ENCODE measurements around the gene BCL2. TPM values are rescaled to one million over a fixed set of nuclear protein-coding genes. Genes with fewer than 3 reads are reported as not detected.

BCL2 gene
- polyA plus RNA-seq, 1 of the 3 experiments (the other 2 are of a cell fraction) = 1.5 TPM

DNA sequence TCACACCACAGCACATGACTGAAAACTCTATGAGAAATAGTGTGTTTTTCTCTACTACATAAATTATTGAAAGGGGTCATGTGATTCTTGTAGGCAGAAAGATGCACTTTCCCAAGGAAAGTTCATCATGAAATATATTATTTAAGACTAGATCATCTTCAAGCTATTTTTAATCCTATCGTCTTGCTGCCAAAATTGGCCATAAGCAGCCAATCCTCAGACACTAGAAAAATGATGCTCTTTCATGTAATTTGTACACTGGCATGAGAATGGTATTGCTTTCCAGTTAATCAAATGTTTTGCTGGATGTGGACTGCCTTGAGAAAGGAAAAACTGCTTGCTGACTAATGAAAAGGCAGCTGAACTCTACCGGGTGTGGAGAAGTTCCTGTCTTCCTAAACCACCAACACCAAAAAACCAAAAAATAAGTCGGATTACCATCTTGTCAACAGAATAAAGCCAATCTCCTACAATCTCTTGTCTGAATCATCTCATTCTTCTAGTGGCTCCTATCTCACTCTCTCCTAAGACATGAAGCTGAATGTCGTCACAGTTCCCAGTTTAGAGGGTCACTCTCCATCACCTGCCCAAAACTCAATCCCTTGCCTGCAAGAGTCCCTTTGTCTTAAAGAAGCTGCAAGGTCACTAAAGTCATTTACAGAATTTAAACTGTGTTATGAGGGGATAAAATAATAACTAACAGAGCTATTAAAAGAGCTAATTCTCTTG, 5.3 kb downstream of the BCL2 start:
- Histone ChIP-seq H3K27me3 (ENCODE audit: insufficient read depth) (no peaks in the 10 kb centered on the region; the same call in 1 of the 2 replicates), H3K9me2 (no peaks in the 10 kb centered on the region), H3K27ac (ENCODE audit: low read depth in 2 of 2, low read length in 1 of 2) (no peak overlapping the region; a peak in 1 of 4 replicates), H3K9ac (no peak overlapping the region), H3K4me2 (no peak overlapping the region), H3K4me3 (ENCODE audit: low read depth in 2 of 2, low read length in 1 of 2) (no peak overlapping the region; a peak in 1 of 4 replicates), H2AFZ (ENCODE audit: low read depth) (no peak overlapping the region), H3K36me3 (replicated peaks in 1 of 2; ENCODE audit: control insufficient read depth in 1 of 2, insufficient read depth in 2 of 2, low read length in 1 of 2) (no peaks in the 10 kb centered on the region), H3F3A (replicated peaks; ENCODE audit: insufficient read depth) (peaks cover 7% of the 10 kb centered on the region), H3K4me1 (ENCODE audit: control insufficient read depth in 1 of 2, insufficient read depth in 2 of 2, low read depth in 1 of 2, low read length in 1 of 2) (peaks cover 4 to 17% of the 10 kb centered on the region in 2 experiments; a peak in 2 of 4 replicates), H3K79me2 (ENCODE audit: insufficient read depth) (no peaks in the 10 kb centered on the region), H3K9me3 (no peaks in the 10 kb centered on the region), H4K20me1 (ENCODE audit: insufficient read depth) (no peaks in the 10 kb centered on the region)
- no peak for TF ChIP-seq FOSL2 (IDR thresholded peaks at IDR 0.05; ENCODE audit: borderline replicate concordance, low read depth)
- no peak for TF ChIP-seq YY1 (IDR thresholded peaks at IDR 0.05; ENCODE audit: low read depth)
- no peak for TF ChIP-seq POLR2AphosphoS5 (IDR thresholded peaks at IDR 0.05; ENCODE audit: low read depth, low read length)
- no peak for TF ChIP-seq MXI1 (IDR thresholded peaks at IDR 0.05; ENCODE audit: low read depth, low read length)
- no peak for TF ChIP-seq TEAD4 (IDR thresholded peaks at IDR 0.05; ENCODE audit: borderline replicate concordance, insufficient read depth)
- no peak for TF ChIP-seq NRF1 (IDR thresholded peaks at IDR 0.05; ENCODE audit: low read depth, low read length)
- TF ChIP-seq FOXM1 (IDR thresholded peaks at IDR 0.05; ENCODE audit: low read depth) = no peak
- no peak for TF ChIP-seq TAF1 (IDR thresholded peaks at IDR 0.05; ENCODE audit: borderline replicate concordance, low read depth, low read length)
- TF ChIP-seq SMC3 (IDR thresholded peaks at IDR 0.05; ENCODE audit: low read depth, low read length) = no peak
- no peak for TF ChIP-seq ELF1 (IDR thresholded peaks at IDR 0.05)
- DNase-seq = no peak
- WGBS (ENCODE audit: low lambda C conversion rate) = 86% methylated on average over 4 of the region's 4 CpGs
- POLR2A ChIA-PET = no interaction called here
- CTCF ChIA-PET = interaction anchor here (0.6 to 2.6 kb wide), 7 partner anchors 9 to 298 kb away, joined by 3 to 12 read pairs (median 3); no protein-coding TSS in a partner anchor

GRCh38 chr18:63313396-63313917, 6.1 kb downstream of the BCL2 start:
- H4K20me1 ChIP-seq (ENCODE audit: insufficient read depth) = no peaks in the 10 kb centered on the region
- POLR2A ChIA-PET = no interaction called here
- no peak overlapping the region for H3K27ac ChIP-seq (ENCODE audit: low read depth in 2 of 2, low read length in 1 of 2)
- DNase-seq = no peak
- peaks cover 4 to 17% of the 10 kb centered on the region in 2 experiments; a peak in 2 of 4 replicates for H3K4me1 ChIP-seq (ENCODE audit: control insufficient read depth in 1 of 2, insufficient read depth in 2 of 2, low read depth in 1 of 2, low read length in 1 of 2)
- H2AFZ ChIP-seq (ENCODE audit: low read depth) = no peak overlapping the region
- no peak overlapping the region for H3K4me2 ChIP-seq
- H3K36me3 ChIP-seq (replicated peaks in 1 of 2; ENCODE audit: control insufficient read depth in 1 of 2, insufficient read depth in 2 of 2, low read length in 1 of 2) = no peaks in the 10 kb centered on the region
- H3K4me3 ChIP-seq (ENCODE audit: low read depth in 2 of 2, low read length in 1 of 2) = no peak overlapping the region
- H3K9me2 ChIP-seq = no peaks in the 10 kb centered on the region
- TF ChIP-seq USF2 (IDR thresholded peaks at IDR 0.05; ENCODE audit: borderline replicate concordance, low read depth, low read length) (no peak), SIN3A (IDR thresholded peaks at IDR 0.05; ENCODE audit: borderline replicate concordance, low read depth, low read length) (no peak), MAX (IDR thresholded peaks at IDR 0.05; ENCODE audit: low read depth) (no peak)
- TF ChIP-seq, protein P1, sequence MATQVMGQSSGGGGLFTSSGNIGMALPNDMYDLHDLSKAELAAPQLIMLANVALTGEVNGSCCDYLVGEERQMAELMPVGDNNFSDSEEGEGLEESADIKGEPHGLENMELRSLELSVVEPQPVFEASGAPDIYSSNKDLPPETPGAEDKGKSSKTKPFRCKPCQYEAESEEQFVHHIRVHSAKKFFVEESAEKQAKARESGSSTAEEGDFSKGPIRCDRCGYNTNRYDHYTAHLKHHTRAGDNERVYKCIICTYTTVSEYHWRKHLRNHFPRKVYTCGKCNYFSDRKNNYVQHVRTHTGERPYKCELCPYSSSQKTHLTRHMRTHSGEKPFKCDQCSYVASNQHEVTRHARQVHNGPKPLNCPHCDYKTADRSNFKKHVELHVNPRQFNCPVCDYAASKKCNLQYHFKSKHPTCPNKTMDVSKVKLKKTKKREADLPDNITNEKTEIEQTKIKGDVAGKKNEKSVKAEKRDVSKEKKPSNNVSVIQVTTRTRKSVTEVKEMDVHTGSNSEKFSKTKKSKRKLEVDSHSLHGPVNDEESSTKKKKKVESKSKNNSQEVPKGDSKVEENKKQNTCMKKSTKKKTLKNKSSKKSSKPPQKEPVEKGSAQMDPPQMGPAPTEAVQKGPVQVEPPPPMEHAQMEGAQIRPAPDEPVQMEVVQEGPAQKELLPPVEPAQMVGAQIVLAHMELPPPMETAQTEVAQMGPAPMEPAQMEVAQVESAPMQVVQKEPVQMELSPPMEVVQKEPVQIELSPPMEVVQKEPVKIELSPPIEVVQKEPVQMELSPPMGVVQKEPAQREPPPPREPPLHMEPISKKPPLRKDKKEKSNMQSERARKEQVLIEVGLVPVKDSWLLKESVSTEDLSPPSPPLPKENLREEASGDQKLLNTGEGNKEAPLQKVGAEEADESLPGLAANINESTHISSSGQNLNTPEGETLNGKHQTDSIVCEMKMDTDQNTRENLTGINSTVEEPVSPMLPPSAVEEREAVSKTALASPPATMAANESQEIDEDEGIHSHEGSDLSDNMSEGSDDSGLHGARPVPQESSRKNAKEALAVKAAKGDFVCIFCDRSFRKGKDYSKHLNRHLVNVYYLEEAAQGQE (IDR thresholded peaks at IDR 0.05; ENCODE audit: low read depth, low read length) = no peak
- H3K9me3 ChIP-seq = no peaks in the 10 kb centered on the region
- H3K27me3 ChIP-seq (ENCODE audit: insufficient read depth) = no peaks in the 10 kb centered on the region; the same call in 1 of the 2 replicates
- peaks cover 7% of the 10 kb centered on the region for H3F3A ChIP-seq (replicated peaks; ENCODE audit: insufficient read depth)
- no peak overlapping the region for H3K9ac ChIP-seq
- CTCF ChIA-PET = interaction anchor here (0.6 to 2.6 kb wide), 5 partner anchors 10 to 296 kb away, joined by 3 to 12 read pairs (median 3); no protein-coding TSS in a partner anchor
- WGBS (ENCODE audit: low lambda C conversion rate) = 89% methylated on average over 5 of the region's 5 CpGs
- no peaks in the 10 kb centered on the region for H3K79me2 ChIP-seq (ENCODE audit: insufficient read depth)

Data from SK-N-SH (cell line).